NCI-H748 (cell line): ENCODE results near the gene NBEAL2.
A peak's percentile ranks its signal among the peaks of the same experiment; 100 is the strongest.
"Not testable (repeated sequence)": the region's sequence is repeated elsewhere in the genome, so short reads cannot be mapped to it uniquely, and the experiment has no call there.

ENCODE experiments used
- DNase-seq: peaks from one replicate; lab custom pipeline; 2025; ENCODE audit not compliant: unreplicated experiment; lab: John Stamatoyannopoulos, UW

NBEAL2 gene

DNA sequence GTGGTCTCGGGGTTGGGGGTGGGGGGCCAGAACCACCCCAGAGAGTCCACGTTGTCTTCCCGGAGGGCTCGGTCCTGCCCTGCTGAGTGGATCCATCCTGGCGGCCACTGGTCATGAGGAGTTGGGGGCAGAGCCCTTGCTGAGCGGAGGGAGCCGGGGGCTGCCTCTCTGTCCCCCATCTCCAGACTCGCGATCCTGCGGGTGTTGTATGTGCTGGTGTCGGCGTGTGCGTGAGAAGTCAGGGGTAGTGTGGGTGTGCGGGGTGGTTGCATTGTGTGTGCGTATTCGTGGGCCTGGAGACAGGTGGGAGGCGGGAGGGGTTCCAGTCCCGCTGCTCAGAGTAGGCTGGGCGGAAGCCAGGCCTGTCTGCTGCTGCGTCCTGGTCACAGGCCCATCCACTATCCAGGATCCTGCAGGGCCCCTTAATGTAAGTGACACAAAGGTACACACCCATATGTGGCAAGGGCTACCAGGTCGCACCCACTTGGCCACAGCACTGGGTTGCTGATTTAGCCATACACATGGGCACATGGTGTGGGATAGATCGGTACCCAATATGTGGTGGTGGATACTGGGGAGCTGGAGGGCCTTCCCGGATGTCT, 30.7 kb downstream of the NBEAL2 start:
- peak; percentile 25 for DNase-seq

DNA sequence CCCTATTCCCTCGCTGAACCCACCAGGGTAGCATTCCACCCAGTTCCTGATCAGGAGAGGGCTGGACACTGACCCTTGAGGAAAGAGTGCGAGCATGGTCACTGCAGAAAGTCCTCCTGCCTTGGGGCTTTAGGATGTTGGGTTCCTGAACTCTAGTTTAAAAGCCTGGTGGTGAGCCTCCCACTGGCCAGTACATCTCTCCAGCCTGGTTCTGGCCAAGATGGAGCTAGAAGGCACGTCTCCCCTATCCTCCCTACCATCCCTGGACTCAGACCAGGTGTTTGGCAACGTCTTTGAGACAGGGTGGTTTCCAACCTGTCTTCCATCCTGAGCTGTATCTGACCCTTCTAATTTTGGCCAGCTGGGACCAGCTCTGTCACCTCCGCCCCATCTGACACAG, 31.4 kb downstream of the NBEAL2 start:
- no peak for DNase-seq

GRCh38 chr3:47011371-47011770, 31.9 kb downstream of the NBEAL2 start:
- DNase-seq: no peak

DNA sequence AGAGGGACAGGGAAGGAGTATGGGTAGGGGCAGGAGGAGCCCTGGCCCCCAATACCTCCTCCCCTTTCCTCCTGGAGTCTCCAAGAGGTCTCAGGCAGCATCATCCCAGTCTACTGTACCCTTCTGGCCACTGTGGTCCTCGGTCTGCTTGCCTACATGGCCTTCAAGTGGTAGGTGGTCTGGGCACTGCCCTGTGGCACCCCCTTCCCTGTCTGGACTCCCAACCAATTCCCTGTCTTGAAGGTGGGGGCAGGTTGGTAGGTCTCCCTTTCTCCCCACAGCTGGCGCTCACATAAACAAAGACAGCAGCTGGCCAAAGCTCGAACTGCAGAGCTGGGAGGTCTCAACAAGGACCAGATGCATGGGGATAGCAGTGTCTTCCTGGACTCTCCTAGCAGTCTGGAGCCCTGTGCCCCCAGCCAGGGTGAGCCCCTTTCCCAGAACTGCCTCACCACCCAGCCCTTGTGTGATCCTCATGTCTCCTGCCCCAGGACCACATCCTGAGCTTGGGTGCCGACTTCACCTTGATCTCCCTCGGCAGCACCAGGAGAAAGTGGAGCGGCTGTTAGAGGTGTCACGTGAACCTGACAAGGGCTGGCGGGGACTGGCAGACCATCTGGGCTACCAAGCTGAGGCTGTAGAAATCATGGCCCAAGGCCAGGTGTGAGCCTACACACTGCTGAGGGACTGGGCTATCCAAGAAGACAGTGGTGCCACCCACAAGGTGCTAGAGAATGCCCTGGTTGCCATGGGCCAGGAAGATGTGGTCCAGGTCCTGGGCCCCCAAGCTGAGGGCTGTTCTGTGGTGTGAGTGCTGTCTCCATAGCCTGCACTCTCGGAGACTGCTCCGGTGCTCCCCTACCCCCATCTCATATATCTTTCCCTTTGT, 33.1 kb downstream of the NBEAL2 start:
- DNase-seq: no peak

DNA sequence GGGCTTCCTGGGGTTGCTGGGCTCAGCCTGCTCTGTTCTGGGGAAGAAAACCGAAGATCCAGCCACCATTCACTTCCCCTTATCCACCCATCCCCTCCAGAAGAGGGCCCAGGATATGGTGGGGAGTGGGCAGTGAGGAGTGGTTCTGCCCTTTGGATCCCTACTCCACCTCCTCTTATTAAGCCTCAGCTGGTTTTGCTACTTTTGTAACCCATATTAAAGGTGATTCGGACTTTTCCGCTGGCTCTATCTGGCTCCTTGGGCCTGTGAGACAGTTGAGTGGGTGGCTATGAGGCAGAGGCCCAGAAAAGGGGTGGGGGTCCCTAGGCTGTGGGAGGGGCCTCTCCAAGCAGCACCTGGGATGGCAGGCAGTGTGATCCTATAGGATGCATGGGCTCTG, 33.8 kb downstream of the NBEAL2 start:
- no peak for DNase-seq

GRCh38 chr3:47014036-47014435, 34.6 kb downstream of the NBEAL2 start:
- DNase-seq: no peak

- DNase-seq: no peak
Observed at GRCh38 chr3:47015151-47015550, 35.7 kb downstream of the NBEAL2 start.

GRCh38 chr3:47016086-47016933, 36.8 kb downstream of the NBEAL2 start:
- DNase-seq: no peak

GRCh38 chr3:47016934-47017435, 37.5 kb downstream of the NBEAL2 start:
- DNase-seq: no peak

GRCh38 chr3:47017504-47018268, 38.2 kb downstream of the NBEAL2 start:
- DNase-seq: no peak

- no peak for DNase-seq
Observed at GRCh38 chr3:47018269-47018611, 38.8 kb downstream of the NBEAL2 start.

DNA sequence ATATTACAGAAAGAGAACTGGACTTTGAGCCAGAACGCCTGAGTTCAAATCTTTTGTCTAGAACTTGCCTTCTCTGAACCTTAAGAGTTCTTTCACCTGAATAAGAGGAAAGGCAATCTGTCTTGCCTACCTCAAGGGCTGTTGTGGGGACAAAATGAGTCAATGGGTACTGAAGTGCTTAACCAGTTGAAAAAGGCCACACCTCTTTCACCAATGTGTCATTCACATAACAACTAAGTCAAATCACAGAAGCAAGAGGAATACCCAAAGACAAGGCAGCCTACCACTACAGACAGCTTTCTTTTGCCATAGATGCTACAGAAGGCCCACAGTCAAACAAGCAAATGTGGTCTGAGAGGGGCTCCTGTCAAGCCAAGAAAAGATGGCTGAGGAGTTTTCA, 39.7 kb downstream of the NBEAL2 start:
- no peak for DNase-seq

DNA sequence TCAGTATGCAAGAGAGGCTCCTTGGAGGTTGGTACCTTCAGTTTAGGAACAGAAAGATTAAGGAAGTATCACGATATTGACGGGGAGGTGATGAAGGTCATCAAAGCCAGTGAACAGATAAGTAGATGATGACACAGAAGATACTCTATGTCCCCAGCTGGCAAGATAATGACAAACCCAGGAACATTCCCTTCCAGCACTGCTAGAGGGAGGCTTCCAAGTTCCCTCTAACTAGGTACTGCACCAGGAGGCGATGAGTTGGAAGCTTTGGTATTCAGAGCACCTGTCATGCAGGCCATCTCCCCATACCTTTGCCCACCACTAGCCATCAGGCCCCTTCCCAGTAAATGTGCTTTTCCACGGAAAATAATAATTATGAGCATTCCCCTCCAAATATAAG, 40.8 kb downstream of the NBEAL2 start:
- no peak for DNase-seq

DNA sequence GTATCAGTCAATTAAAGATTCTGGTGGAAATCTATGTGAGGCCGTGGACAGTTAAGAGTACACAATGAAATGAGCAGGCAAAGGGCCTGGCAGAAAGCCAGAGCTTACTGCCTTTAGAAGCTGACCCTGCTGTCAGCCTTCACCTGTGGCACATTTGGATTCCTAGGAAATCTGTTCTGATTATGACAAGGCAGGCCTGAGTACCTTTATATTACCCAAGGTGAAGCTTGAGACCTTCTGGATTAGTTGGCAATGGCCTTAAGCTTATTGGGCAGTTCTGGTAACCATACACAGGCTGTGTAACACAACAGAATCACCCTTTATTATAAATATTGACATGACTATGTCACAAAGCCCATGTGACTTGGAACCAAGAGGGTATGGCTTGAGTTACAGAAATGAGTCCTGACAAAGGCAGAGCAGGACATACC, 43.2 kb downstream of the NBEAL2 start:
- DNase-seq: peak; percentile 2

GRCh38 chr3:47024932-47025331, 45.5 kb downstream of the NBEAL2 start:
- DNase-seq: no peak

DNA sequence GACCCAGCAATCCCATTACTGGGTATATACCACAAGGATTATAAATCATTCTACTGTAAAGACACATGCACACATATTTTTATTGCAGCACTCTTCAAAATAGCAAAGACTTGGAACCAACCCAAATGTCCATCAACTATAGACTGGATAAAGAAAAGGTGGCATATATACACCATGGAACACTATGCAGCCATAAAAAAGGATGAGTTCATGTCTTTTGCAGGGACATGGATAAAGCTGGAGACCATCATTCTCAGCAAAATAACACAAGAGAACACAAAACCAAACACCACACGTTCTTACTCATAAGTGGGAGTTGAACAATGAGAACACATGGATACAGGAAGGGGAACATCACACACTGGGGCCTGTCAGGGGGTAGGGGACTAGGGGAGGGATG, 47.0 kb downstream of the NBEAL2 start:
- not testable (repeated sequence) for DNase-seq

DNA sequence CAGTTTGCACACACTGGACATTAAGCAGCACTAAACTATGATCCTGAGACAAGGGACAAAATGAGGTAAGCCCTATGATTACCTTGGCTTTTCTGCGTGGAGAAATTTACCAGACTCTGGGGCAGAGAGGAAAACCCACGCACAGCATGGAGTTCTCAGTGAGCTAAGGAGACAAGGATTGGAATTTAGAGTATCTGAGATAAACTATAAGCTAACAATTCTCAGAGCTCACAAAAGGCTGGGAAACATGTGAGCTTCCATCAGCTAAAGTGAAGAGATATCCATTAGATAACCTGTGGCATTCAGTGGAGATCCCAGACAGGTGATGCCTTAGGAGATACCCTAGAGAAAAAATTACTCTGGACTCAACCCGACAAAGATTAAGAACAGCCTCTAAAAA, 48.7 kb downstream of the NBEAL2 start:
- DNase-seq: no peak

DNA sequence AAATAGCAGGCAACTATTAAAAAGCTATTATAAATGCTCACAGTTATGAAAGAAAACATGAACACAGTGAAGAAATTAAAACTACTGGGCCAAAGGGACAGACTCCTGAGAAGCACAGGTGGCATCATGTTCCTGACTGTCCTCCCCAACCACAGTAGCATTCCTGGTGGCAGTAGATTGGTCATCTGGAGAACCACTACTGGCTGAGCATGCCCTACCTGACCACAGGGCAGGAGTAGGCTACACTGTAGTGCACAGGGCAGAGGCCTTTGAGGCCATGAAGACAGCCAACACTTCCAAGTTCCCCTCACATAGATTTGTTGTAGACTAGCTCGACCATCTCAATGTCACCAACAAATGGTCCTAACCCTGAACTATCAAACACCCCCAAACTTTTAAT, 49.2 kb downstream of the NBEAL2 start:
- no peak for DNase-seq

DNA sequence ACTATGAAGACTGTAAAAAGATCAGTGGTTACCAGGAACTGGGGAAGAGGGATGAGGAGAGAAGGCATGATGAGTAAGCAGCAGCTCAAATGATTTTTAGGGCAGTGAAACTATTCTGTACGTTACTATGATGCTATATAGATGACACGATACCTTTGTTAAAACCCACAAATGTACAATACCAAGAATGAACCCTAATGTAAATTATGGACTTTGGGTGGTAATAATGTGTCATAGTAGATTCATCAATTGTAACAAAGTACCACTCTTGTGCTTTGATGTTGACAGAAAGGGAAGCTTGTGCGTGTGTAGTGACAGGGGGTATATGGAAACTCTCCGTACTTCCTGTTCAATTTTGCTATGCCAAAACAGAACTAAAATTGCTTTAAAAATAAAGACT, 51.6 kb downstream of the NBEAL2 start:
- DNase-seq: not testable (repeated sequence)

DNA sequence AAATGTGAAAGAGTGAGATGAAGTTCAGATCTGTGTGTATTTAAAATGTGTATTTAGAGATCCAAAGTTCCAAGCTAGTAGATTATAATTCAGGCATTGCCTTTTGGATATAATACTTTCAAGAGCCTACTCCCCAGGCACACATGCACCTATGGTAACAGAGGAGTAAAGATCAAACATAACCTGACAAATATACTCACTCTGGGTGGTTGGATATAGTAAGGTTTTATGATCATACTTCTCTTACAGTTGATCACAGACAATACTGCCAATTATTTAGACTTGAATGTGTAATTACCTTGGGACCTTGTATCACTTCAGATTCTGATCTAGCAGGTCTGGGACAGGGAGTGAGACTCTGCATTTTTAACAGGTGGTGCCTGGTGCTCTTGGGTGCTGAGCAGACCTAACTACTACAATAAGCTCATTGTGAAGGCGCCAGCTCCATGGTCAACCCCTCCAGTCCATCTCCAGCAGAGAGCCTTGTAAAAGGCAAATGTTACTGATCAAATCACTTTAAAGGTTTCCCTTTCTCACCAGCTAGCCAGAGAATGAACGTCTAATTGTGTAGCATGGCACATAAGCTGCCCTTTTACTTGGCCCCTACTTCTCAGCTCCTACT, 55.5 kb downstream of the NBEAL2 start:
- DNase-seq: no peak
